PC-9 (cell line): ENCODE results near the gene ETS1.

Source experiments
- CTCF ChIP-seq: fragments of 200-600 bp; sonication (generic); conservative IDR thresholded peaks from 2 replicates; pipeline ENCODE4 v1.6.1; 2017; ENCODE audit warnings: mixed run types, antibody characterized with exemption, mild to moderate bottlenecking, moderate library complexity
- EZH2 ChIP-seq: fragments of 200-600 bp; sonication (generic); IDR thresholded peaks from 2 replicates; pipeline ENCODE4 v1.8.0; 2017; ENCODE audit warnings: antibody characterized with exemption, low read depth

DNA sequence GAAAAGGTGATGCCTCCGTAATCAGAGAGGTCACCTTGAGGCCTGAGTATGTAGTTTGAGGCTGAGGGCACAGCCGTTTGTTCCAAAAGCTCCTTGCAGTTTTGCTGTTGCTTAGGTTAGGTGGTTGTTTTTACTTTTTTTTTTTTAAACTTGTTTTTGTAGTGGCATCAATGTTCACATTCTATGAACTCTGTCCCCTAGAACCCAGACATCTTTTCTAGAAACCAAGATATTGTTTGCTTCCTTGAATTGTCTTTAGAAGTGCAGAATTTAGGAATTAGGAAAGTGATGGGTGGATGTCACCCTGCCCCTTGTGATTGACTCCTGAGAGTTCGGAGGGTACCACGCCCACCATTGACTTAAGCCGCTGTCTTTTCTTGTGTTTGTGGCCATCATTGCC lies 35.7 kb upstream of the ETS1 start:
- TF ChIP-seq EZH2 (no peak), CTCF (no peak)
